ENCODE data around the gene ACAP3.

The ACAP3 gene

DNA sequence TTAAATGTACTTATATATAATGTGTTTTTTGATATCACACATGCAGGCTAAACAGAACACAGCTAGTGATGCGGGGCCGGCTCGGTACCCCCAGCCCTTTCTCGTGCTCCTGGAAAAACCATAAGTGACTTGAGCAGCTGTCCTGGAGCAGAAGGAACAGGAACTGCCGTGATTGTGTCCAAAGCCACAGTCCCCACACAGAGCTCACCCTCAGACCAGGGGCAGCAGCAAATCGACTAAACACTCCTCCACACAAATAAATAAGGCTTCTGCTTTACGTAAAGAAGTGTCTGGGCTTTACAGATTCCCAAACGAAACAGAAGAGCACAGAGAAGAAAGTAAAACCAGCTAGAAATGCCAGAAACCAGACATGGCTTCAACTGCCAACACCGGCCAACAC is 43.7 kb downstream of the ACAP3 start:
- Histone ChIP-seq H3K9me2 (replicated peaks; ENCODE audit: low read depth, low read length) (no peaks in the 10 kb centered on the region), H3K9ac (ENCODE audit: low read depth, low read length, poor library complexity, severe bottlenecking) (no peak overlapping the region), H3F3A (ENCODE audit: low read depth) (no peaks in the 10 kb centered on the region), H3K79me2 (ENCODE audit: insufficient read depth, low read length) (peaks cover 20% of the 10 kb centered on the region; the same call in 1 of the 2 replicates), H3K27me3 (ENCODE audit: insufficient read depth, low read length, poor library complexity, severe bottlenecking) (no peaks in the 10 kb centered on the region), H3K36me3 (ENCODE audit: insufficient read depth, low read length) (peaks cover 17% of the 10 kb centered on the region; the same call in 1 of the 2 replicates), H3K9me3 (ENCODE audit: insufficient read depth, low read depth, low read length) (no peaks in the 10 kb centered on the region), H4K20me1 (ENCODE audit: insufficient read depth, low read length, poor library complexity, severe bottlenecking) (peaks cover 19% of the 10 kb centered on the region), H2AFZ (ENCODE audit: low read length) (no peak overlapping the region), H3K4me1 (ENCODE audit: insufficient read depth, low read length, poor library complexity, severe bottlenecking) (no peaks in the 10 kb centered on the region), H3K4me3 (ENCODE audit: low read length, poor library complexity, severe bottlenecking) (no peak overlapping the region), H3K4me2 (ENCODE audit: low read depth, low read length, poor library complexity, severe bottlenecking) (no peak overlapping the region)
- TF ChIP-seq, protein P1, sequence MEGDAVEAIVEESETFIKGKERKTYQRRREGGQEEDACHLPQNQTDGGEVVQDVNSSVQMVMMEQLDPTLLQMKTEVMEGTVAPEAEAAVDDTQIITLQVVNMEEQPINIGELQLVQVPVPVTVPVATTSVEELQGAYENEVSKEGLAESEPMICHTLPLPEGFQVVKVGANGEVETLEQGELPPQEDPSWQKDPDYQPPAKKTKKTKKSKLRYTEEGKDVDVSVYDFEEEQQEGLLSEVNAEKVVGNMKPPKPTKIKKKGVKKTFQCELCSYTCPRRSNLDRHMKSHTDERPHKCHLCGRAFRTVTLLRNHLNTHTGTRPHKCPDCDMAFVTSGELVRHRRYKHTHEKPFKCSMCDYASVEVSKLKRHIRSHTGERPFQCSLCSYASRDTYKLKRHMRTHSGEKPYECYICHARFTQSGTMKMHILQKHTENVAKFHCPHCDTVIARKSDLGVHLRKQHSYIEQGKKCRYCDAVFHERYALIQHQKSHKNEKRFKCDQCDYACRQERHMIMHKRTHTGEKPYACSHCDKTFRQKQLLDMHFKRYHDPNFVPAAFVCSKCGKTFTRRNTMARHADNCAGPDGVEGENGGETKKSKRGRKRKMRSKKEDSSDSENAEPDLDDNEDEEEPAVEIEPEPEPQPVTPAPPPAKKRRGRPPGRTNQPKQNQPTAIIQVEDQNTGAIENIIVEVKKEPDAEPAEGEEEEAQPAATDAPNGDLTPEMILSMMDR (conservative IDR thresholded peaks at IDR 0.05; ENCODE audit: low read length), result no peak
- TF ChIP-seq EZH2phosphoT487 (IDR thresholded peaks at IDR 0.05; ENCODE audit: borderline replicate concordance), result no peak

DNA sequence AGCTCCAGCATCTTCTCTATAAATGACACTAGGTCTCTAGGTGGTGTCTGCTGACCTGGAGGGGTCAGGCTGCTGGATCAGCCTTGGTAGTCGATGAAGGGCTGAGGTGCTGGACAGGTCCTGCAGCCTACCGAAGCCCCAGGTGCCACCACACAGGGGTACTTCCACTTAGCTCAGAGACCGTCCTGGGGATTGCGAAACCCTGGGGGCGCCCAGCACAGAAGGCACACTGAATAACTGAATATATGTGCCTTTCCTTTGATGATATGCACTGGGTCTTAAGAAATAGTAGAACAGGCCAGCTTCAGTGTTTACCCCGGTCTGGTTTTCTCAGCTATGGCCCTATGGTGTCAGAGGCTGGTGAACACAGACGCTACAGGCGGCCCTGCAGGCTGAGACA is 45.0 kb downstream of the ACAP3 start:
- H3K9me3 ChIP-seq (ENCODE audit: insufficient read depth, low read depth, low read length), result no peaks in the 10 kb centered on the region
- H3K4me2 ChIP-seq (ENCODE audit: low read depth, low read length, poor library complexity, severe bottlenecking), result no peak overlapping the region
- H3K4me1 ChIP-seq (ENCODE audit: insufficient read depth, low read length, poor library complexity, severe bottlenecking), result no peaks in the 10 kb centered on the region
- H3K36me3 ChIP-seq (ENCODE audit: insufficient read depth, low read length), result peaks cover 20% of the 10 kb centered on the region; the same call in 1 of the 2 replicates
- no peak overlapping the region for H3K4me3 ChIP-seq (ENCODE audit: low read length, poor library complexity, severe bottlenecking)
- no peaks in the 10 kb centered on the region for H3K9me2 ChIP-seq (replicated peaks; ENCODE audit: low read depth, low read length)
- H3K27me3 ChIP-seq (ENCODE audit: insufficient read depth, low read length, poor library complexity, severe bottlenecking), result no peaks in the 10 kb centered on the region
- no peak for TF ChIP-seq EZH2phosphoT487 (IDR thresholded peaks at IDR 0.05; ENCODE audit: borderline replicate concordance)
- TF ChIP-seq, protein P1 (conservative IDR thresholded peaks at IDR 0.05; ENCODE audit: low read length), result no peak
- H4K20me1 ChIP-seq (ENCODE audit: insufficient read depth, low read length, poor library complexity, severe bottlenecking), result peaks cover 7% of the 10 kb centered on the region
- H3F3A ChIP-seq (ENCODE audit: low read depth), result no peaks in the 10 kb centered on the region
- H3K79me2 ChIP-seq (ENCODE audit: insufficient read depth, low read length), result peaks cover 13% of the 10 kb centered on the region; the same call in 1 of the 2 replicates
- no peak overlapping the region for H2AFZ ChIP-seq (ENCODE audit: low read length)
- H3K9ac ChIP-seq (ENCODE audit: low read depth, low read length, poor library complexity, severe bottlenecking), result no peak overlapping the region

DNA sequence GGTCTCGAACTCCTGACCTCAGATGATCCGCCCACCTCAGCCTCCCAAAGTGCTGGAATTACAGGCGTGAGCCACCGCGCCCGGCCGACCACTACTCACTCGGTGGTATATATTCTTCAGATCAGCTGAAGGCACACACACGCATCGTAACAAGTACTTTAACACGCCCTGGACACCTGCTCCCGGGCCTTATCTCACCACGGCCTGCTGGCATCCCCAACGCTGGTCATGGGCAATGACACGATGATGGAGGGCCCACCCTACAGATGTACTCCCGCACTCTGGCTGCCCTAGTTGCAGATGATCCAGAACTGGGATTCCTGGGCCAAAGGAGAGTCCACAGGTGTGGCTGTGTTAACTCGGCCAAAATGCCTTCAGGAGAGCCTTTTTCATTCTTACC is 45.7 kb downstream of the ACAP3 start:
- Histone ChIP-seq H3K9me3 (ENCODE audit: insufficient read depth, low read depth, low read length) (no peaks in the 10 kb centered on the region), H2AFZ (ENCODE audit: low read length) (no peak overlapping the region), H3K36me3 (ENCODE audit: insufficient read depth, low read length) (peaks cover 20% of the 10 kb centered on the region; the same call in 1 of the 2 replicates), H3K4me3 (ENCODE audit: low read length, poor library complexity, severe bottlenecking) (no peak overlapping the region), H3F3A (ENCODE audit: low read depth) (no peaks in the 10 kb centered on the region), H3K9me2 (replicated peaks; ENCODE audit: low read depth, low read length) (no peaks in the 10 kb centered on the region), H4K20me1 (ENCODE audit: insufficient read depth, low read length, poor library complexity, severe bottlenecking) (peaks cover 1% of the 10 kb centered on the region), H3K27me3 (ENCODE audit: insufficient read depth, low read length, poor library complexity, severe bottlenecking) (no peaks in the 10 kb centered on the region), H3K4me2 (ENCODE audit: low read depth, low read length, poor library complexity, severe bottlenecking) (no peak overlapping the region), H3K4me1 (ENCODE audit: insufficient read depth, low read length, poor library complexity, severe bottlenecking) (no peaks in the 10 kb centered on the region), H3K9ac (ENCODE audit: low read depth, low read length, poor library complexity, severe bottlenecking) (no peak overlapping the region), H3K79me2 (ENCODE audit: insufficient read depth, low read length) (peaks cover 6% of the 10 kb centered on the region; the same call in 1 of the 2 replicates)
- no peak for TF ChIP-seq EZH2phosphoT487 (IDR thresholded peaks at IDR 0.05; ENCODE audit: borderline replicate concordance)
- TF ChIP-seq, protein P1 (conservative IDR thresholded peaks at IDR 0.05; ENCODE audit: low read length), result no peak

Measured in Loucy (cell line).